ENCODE measurements around the gene RPL19.
"Not testable (repeated sequence)": the region's sequence is repeated elsewhere in the genome, so short reads cannot be mapped to it uniquely, and the experiment has no call there.

RPL19 gene

GRCh38 chr17:39165178-39165840 lies 34.8 kb upstream of the RPL19 start:
- H3K9me3 ChIP-seq (ENCODE audit: control insufficient read depth, low read length), result no peaks in the 10 kb centered on the region
- H3K4me3 ChIP-seq (ENCODE audit: extremely low read depth, insufficient read depth, low read length, poor library complexity, severe bottlenecking), result peak overlapping the region; percentile 41
- H3K27ac ChIP-seq (ENCODE audit: low read depth, low read length, severe bottlenecking), result no peak overlapping the region
- H3K36me3 ChIP-seq (ENCODE audit: control insufficient read depth, insufficient read depth, low read length), result no peaks in the 10 kb centered on the region
- WGBS, 2 experiments (ENCODE audit: insufficient coverage in 2 of 2), result 50 to 54% methylated on average over 46 to 50 of the region's 51 CpGs
- H3K4me1 ChIP-seq (ENCODE audit: control insufficient read depth, insufficient read depth, low read length, poor library complexity, severe bottlenecking), result peaks cover 6% of the 10 kb centered on the region

- H3K4me3 ChIP-seq (ENCODE audit: extremely low read depth, insufficient read depth, low read length, poor library complexity, severe bottlenecking), result peak within 1 kb of the TSS; percentile 41
- 84 to 88% methylated on average over 16 to 17 of the region's 17 CpGs for WGBS, 2 experiments (ENCODE audit: insufficient coverage in 2 of 2)
Measured at GRCh38 chr17:39165841-39166349, 34.2 kb upstream of the RPL19 start, which contains the start of gene ARL5C. Gene ARL5C, minus strand, starts transcription at chr17:39166161. Its CDS starts 401 bp downstream, at chr17:39165760.

DNA sequence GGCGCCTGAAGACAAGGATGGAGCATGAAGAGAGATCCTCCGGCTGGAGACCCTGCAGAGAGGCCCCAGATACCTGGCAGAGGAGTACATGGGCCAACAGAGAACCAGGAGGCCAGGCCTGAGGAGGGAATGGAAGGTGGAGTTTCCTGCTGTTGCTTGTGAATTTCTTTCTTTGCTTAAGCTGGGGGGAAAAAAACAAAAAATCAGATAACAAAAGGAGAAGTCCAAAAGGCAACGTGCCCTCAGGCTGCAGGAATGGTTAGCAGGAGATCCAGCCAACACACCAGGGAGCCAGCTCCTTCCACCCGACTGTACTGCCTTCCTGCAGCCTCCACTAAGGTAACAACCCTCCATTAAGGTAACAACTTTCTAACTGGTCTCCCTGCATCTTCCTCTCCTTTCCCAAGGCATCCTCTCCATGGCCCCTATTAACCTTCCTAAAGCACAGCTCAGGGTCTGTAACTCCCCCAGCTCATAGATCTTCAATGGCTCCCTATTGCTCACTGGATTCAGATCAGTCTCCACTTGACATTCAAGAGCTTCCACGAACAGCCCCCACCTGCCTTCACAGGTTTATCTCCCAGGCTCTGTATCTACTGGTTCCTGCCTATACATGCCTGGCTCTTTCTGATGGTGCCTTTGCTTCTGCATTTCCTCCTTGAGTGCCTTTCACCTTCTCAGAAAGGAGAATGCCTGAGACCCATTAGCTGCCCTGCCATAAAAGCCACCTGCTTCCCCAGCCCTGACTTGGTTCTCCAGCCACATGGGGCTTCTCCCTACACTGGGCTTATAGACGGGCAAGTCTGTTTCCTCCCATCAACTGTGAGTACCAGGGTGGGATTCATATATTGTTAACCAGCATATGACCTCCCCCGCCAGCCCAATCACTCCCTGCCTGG lies 33.4 kb upstream of the RPL19 start:
- H3K27ac ChIP-seq (ENCODE audit: low read depth, low read length, severe bottlenecking), result no peak overlapping the region
- no peak overlapping the region for H3K4me3 ChIP-seq (ENCODE audit: extremely low read depth, insufficient read depth, low read length, poor library complexity, severe bottlenecking)
- H3K4me1 ChIP-seq (ENCODE audit: control insufficient read depth, insufficient read depth, low read length, poor library complexity, severe bottlenecking), result peaks cover 6% of the 10 kb centered on the region
- no peaks in the 10 kb centered on the region for H3K36me3 ChIP-seq (ENCODE audit: control insufficient read depth, insufficient read depth, low read length)
- 68% methylated on average over 5 of the region's 7 CpGs for WGBS, 2 experiments (ENCODE audit: insufficient coverage in 2 of 2)
- no peaks in the 10 kb centered on the region for H3K9me3 ChIP-seq (ENCODE audit: control insufficient read depth, low read length)

More at GRCh38 chr17:39165841-39166349, 34.2 kb upstream of the RPL19 start, which contains the start of gene ARL5C:
- H3K36me3 ChIP-seq (ENCODE audit: control insufficient read depth, insufficient read depth, low read length), result no peaks in the 10 kb centered on the region
- H3K9me3 ChIP-seq (ENCODE audit: control insufficient read depth, low read length), result no peaks in the 10 kb centered on the region
- peaks cover 6% of the 10 kb centered on the region for H3K4me1 ChIP-seq (ENCODE audit: control insufficient read depth, insufficient read depth, low read length, poor library complexity, severe bottlenecking)
- no peak within 1 kb of the TSS for H3K27ac ChIP-seq (ENCODE audit: low read depth, low read length, severe bottlenecking)

DNA sequence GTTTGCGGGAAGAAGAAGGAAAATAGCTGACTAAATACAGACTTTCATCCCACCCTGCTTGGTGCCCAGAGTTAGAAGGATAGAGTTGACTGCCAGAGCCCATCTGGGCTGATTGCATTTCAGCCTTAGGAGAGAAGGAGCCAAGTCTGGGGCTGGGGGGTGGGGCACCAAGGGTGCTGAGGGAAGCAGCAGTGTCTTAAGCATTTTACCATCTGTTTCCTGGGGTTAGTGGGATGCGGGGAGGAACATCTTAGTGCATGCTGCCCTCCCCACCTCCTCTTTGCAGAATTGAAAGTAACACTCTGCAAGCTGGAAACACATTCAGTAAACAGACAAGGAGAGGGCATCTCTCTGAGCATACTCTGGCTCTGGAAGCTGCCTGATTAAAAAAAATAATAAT lies 32.6 kb upstream of the RPL19 start:
- Histone ChIP-seq H3K9me3 (ENCODE audit: control insufficient read depth, low read length) (no peaks in the 10 kb centered on the region), H3K4me1 (ENCODE audit: control insufficient read depth, insufficient read depth, low read length, poor library complexity, severe bottlenecking) (peaks cover 6% of the 10 kb centered on the region), H3K27ac (ENCODE audit: low read depth, low read length, severe bottlenecking) (no peak overlapping the region), H3K4me3 (ENCODE audit: extremely low read depth, insufficient read depth, low read length, poor library complexity, severe bottlenecking) (no peak overlapping the region), H3K36me3 (ENCODE audit: control insufficient read depth, insufficient read depth, low read length) (no peaks in the 10 kb centered on the region)
- 69% methylated on average over 2 of the region's 2 CpGs; no CpG with 5 or more reads in 1 of the 2 experiments for WGBS, 2 experiments (ENCODE audit: insufficient coverage in 2 of 2)

- H3K27ac ChIP-seq (ENCODE audit: low read depth, low read length, severe bottlenecking); H3K9me3 ChIP-seq (ENCODE audit: control insufficient read depth, low read length); H3K4me3 ChIP-seq (ENCODE audit: extremely low read depth, insufficient read depth, low read length, poor library complexity, severe bottlenecking); H3K36me3 ChIP-seq (ENCODE audit: control insufficient read depth, insufficient read depth, low read length); H3K4me1 ChIP-seq (ENCODE audit: control insufficient read depth, insufficient read depth, low read length, poor library complexity, severe bottlenecking): not testable (repeated sequence)
- WGBS, 2 experiments (ENCODE audit: insufficient coverage in 2 of 2), result 92 to 96% methylated on average over 7 to 9 of the region's 10 CpGs
Measured at GRCh38 chr17:39168503-39168902, 31.6 kb upstream of the RPL19 start.

GRCh38 chr17:39169101-39169500 lies 31.0 kb upstream of the RPL19 start:
- H3K36me3 ChIP-seq (ENCODE audit: control insufficient read depth, insufficient read depth, low read length), result no peaks in the 10 kb centered on the region
- no peak overlapping the region for H3K27ac ChIP-seq (ENCODE audit: low read depth, low read length, severe bottlenecking)
- peaks cover 6% of the 10 kb centered on the region for H3K4me1 ChIP-seq (ENCODE audit: control insufficient read depth, insufficient read depth, low read length, poor library complexity, severe bottlenecking)
- H3K9me3 ChIP-seq (ENCODE audit: control insufficient read depth, low read length), result no peaks in the 10 kb centered on the region
- 95 to 98% methylated on average over 10 to 13 of the region's 14 CpGs for WGBS, 2 experiments (ENCODE audit: insufficient coverage in 2 of 2)
- no peak overlapping the region for H3K4me3 ChIP-seq (ENCODE audit: extremely low read depth, insufficient read depth, low read length, poor library complexity, severe bottlenecking)

DNA sequence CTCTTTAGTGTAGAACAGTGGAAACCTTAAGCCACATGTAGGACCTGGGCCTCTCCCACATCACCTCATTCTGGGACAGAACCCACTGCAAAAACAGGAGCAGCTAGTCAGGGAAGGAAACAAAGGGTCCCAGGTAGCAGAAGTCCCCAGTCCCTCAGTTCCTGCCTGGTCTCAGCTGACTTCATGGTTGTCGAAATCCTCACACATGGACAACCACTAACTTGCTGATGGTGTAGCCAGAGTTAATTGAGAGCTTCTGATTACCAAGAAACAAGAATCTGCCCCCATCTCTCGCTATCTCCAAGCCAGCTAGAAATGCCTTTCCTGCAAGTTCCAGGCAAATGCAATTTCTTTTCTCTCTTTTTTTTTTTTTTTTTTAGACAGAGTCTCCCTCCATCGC lies 30.6 kb upstream of the RPL19 start:
- Histone ChIP-seq H3K36me3 (ENCODE audit: control insufficient read depth, insufficient read depth, low read length) (no peaks in the 10 kb centered on the region), H3K27ac (ENCODE audit: low read depth, low read length, severe bottlenecking) (no peak overlapping the region), H3K9me3 (ENCODE audit: control insufficient read depth, low read length) (no peaks in the 10 kb centered on the region), H3K4me1 (ENCODE audit: control insufficient read depth, insufficient read depth, low read length, poor library complexity, severe bottlenecking) (peaks cover 6% of the 10 kb centered on the region), H3K4me3 (ENCODE audit: extremely low read depth, insufficient read depth, low read length, poor library complexity, severe bottlenecking) (no peak overlapping the region)
- WGBS, 2 experiments (ENCODE audit: insufficient coverage in 2 of 2), result 90 to 95% methylated on average over 2 of the region's 3 CpGs

DNA sequence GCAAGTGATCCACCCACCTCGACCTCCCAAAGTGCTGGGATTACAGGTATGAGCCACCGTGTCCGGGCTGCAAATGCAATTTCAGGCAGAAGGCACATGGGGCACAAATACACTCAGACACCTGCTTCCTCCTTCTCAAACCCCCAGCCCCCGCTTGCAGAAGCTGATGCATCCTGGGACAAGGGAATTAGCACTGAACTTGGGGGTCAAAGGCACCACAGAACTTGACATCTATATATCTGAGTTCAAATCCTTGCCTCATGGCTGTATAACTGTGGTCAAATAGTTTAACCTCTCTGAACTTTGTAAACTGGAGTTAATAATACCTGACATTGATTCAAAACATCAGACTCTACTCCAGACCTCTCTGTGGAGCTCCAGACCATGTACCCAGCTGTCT lies 30.0 kb upstream of the RPL19 start:
- Histone ChIP-seq H3K4me3 (ENCODE audit: extremely low read depth, insufficient read depth, low read length, poor library complexity, severe bottlenecking) (no peak overlapping the region), H3K4me1 (ENCODE audit: control insufficient read depth, insufficient read depth, low read length, poor library complexity, severe bottlenecking) (peaks cover 9% of the 10 kb centered on the region), H3K9me3 (ENCODE audit: control insufficient read depth, low read length) (no peaks in the 10 kb centered on the region), H3K36me3 (ENCODE audit: control insufficient read depth, insufficient read depth, low read length) (peaks cover under 1% of the 10 kb centered on the region), H3K27ac (ENCODE audit: low read depth, low read length, severe bottlenecking) (no peak overlapping the region)
- WGBS, 2 experiments (ENCODE audit: insufficient coverage in 2 of 2), result 83 to 91% methylated on average over 2 to 4 of the region's 4 CpGs

DNA sequence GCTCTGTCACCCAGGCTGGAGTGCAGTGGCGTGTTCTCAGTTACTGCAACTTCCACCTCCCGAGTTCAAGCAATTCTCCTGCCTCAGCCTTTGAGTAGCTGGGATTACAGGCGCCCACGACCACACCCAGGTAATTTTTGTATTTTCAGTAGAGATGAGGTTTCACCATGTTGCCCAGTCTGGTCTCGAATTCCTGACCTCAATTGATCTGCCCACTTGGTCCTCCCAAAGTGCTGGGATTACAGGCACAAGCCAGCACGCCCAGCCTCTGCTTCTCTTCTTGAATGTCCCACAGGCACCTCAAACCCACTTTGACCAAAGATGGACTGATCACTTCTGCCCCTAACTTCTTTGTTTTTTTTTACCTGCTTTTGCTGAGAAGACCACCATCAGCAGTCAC lies 29.5 kb upstream of the RPL19 start:
- H3K9me3 ChIP-seq (ENCODE audit: control insufficient read depth, low read length), result no peaks in the 10 kb centered on the region
- H3K36me3 ChIP-seq (ENCODE audit: control insufficient read depth, insufficient read depth, low read length), result peaks cover 5% of the 10 kb centered on the region
- WGBS, 2 experiments (ENCODE audit: insufficient coverage in 2 of 2), result 84 to 100% methylated on average over 2 to 4 of the region's 6 CpGs
- H3K4me3 ChIP-seq (ENCODE audit: extremely low read depth, insufficient read depth, low read length, poor library complexity, severe bottlenecking), result no peak overlapping the region
- H3K4me1 ChIP-seq (ENCODE audit: control insufficient read depth, insufficient read depth, low read length, poor library complexity, severe bottlenecking), result peaks cover 13% of the 10 kb centered on the region
- H3K27ac ChIP-seq (ENCODE audit: low read depth, low read length, severe bottlenecking), result no peak overlapping the region

DNA sequence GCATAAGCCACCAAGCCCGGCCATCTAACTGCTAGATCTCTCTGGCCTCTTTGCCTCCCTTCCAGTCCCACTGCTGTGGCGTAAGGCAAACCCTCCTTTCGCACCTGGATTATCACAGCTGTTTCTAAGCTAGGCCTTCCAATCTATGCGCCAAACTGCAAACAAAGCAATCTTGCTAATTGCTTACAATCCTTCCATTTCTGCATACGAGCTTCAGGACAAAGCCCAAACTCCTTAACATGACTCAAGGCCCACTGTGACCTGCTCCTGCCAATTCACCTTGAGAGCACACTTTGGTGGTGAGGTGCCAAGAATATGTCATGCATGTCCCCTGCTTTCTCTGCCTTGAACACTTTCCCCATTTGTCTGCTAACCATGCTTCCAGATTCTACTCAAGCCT lies 28.1 kb upstream of the RPL19 start:
- 95 to 96% methylated on average over 4 of the region's 5 CpGs for WGBS, 2 experiments (ENCODE audit: insufficient coverage in 2 of 2)

More for the DNA sequence above, 28.1 kb upstream of the RPL19 start:
- Histone ChIP-seq H3K4me3 (ENCODE audit: extremely low read depth, insufficient read depth, low read length, poor library complexity, severe bottlenecking) (no peak overlapping the region), H3K36me3 (ENCODE audit: control insufficient read depth, insufficient read depth, low read length) (peaks cover 16% of the 10 kb centered on the region), H3K9me3 (ENCODE audit: control insufficient read depth, low read length) (no peaks in the 10 kb centered on the region), H3K27ac (ENCODE audit: low read depth, low read length, severe bottlenecking) (no peak overlapping the region), H3K4me1 (ENCODE audit: control insufficient read depth, insufficient read depth, low read length, poor library complexity, severe bottlenecking) (peaks cover 20% of the 10 kb centered on the region)
